Measurements from ENCODE around the gene ATP6V1E1. TPM values are rescaled to one million over a fixed set of nuclear protein-coding genes. Genes with fewer than 3 reads are reported as not detected.

ATP6V1E1 gene
- total and polyA plus RNA-seq, 7 experiments from 2014 or later: 51.0 to 120 (median 86.5) TPM

- peaks cover 0 to 19% (median 10%) of the 10 kb centered on the region in 7 donors for H3K4me1 Mint-ChIP-seq
- Histone ChIP-seq H3K27ac (ENCODE audit: low read depth, low read length) (no peak overlapping the region), H3K27me3 (ENCODE audit: control insufficient read depth in 2 of 2, insufficient read depth in 2 of 2, low read length in 2 of 2) (no peaks in the 10 kb centered on the region), H3K36me3 (ENCODE audit: control insufficient read depth in 2 of 3, insufficient read depth in 3 of 3, low read length in 3 of 3) (peaks cover 18 to 51% (median 21%) of the 10 kb centered on the region in 3 experiments), H3K9me3 (ENCODE audit: control insufficient read depth in 2 of 3, low read length in 3 of 3) (no peaks in the 10 kb centered on the region), H3K4me1 (ENCODE audit: control insufficient read depth in 2 of 2, insufficient read depth in 2 of 2, low read length in 2 of 2) (no peaks in the 10 kb centered on the region), H3K4me3 (ENCODE audit: low read length) (no peak overlapping the region)
- ChIA-PET POLR2A (no interaction called here), CTCF (no interaction called here)
- DNase-seq (no peak), ATAC-seq (no peak)
- peaks cover 0 to 9% (median 4%) of the 10 kb centered on the region in 5 donors for H3K36me3 Mint-ChIP-seq
- H3K9me3 Mint-ChIP-seq: no peaks in the 10 kb centered on the region
- no peak overlapping the region for H3K4me3 Mint-ChIP-seq
- intact Hi-C loops (cut with micrococcal nuclease): no loop called here
- no peaks in the 10 kb centered on the region for H3K27me3 Mint-ChIP-seq
- peak overlapping the region in 1 of 9 donors; percentile 18 for H3K27ac Mint-ChIP-seq
Measured at GRCh38 chr22:17606496-17606895, 22.1 kb downstream of the ATP6V1E1 start.

- Mint-ChIP-seq H3K4me3 (no peak overlapping the region), H3K27me3 (no peaks in the 10 kb centered on the region), H3K9me3 (peaks cover 0 to 2% (median 0%) of the 10 kb centered on the region in 11 donors), H3K36me3 (peaks cover 5 to 13% (median 10%) of the 10 kb centered on the region in 5 donors), H3K27ac (peak overlapping the region in 3 of 9 donors; percentile 3 to 63 (median 25)), H3K4me1 (peaks cover 0 to 16% (median 8%) of the 10 kb centered on the region in 7 donors)
- Histone ChIP-seq H3K4me1 (ENCODE audit: control insufficient read depth in 2 of 2, insufficient read depth in 2 of 2, low read length in 2 of 2) (no peaks in the 10 kb centered on the region), H3K27me3 (ENCODE audit: control insufficient read depth in 2 of 2, insufficient read depth in 2 of 2, low read length in 2 of 2) (no peaks in the 10 kb centered on the region), H3K9me3 (ENCODE audit: control insufficient read depth in 2 of 3, low read length in 3 of 3) (no peaks in the 10 kb centered on the region), H3K4me3 (ENCODE audit: low read length) (no peak overlapping the region), H3K36me3 (ENCODE audit: control insufficient read depth in 2 of 3, insufficient read depth in 3 of 3, low read length in 3 of 3) (peaks cover 7 to 63% (median 15%) of the 10 kb centered on the region in 3 experiments), H3K27ac (ENCODE audit: low read depth, low read length) (no peak overlapping the region)
- intact Hi-C loops (cut with micrococcal nuclease): no loop called here
- DNase-seq (no peak), ATAC-seq (no peak)
- POLR2A ChIA-PET: no interaction called here
- CTCF ChIA-PET: no interaction called here
Measured at GRCh38 chr22:17603668-17604067, 24.9 kb downstream of the ATP6V1E1 start.

GRCh38 chr22:17601031-17601430 lies 27.5 kb downstream of the ATP6V1E1 start:
- Mint-ChIP-seq H3K4me1 (peaks cover 0 to 13% (median 6%) of the 10 kb centered on the region in 7 donors), H3K27ac (peak overlapping the region in 6 of 9 donors; percentile 10 to 89 (median 45)), H3K27me3 (no peaks in the 10 kb centered on the region), H3K4me3 (no peak overlapping the region), H3K36me3 (peaks cover 19 to 38% (median 29%) of the 10 kb centered on the region in 5 donors), H3K9me3 (peaks cover 0 to 2% (median 0%) of the 10 kb centered on the region in 11 donors)
- ATAC-seq: no peak
- H3K9me3 ChIP-seq (ENCODE audit: control insufficient read depth in 2 of 3, low read length in 3 of 3): no peaks in the 10 kb centered on the region
- no peak overlapping the region for H3K4me3 ChIP-seq (ENCODE audit: low read length)
- no peaks in the 10 kb centered on the region for H3K4me1 ChIP-seq (ENCODE audit: control insufficient read depth in 2 of 2, insufficient read depth in 2 of 2, low read length in 2 of 2)
- no peak overlapping the region for H3K27ac ChIP-seq (ENCODE audit: low read depth, low read length)
- POLR2A ChIA-PET: no interaction called here
- CTCF ChIA-PET: no interaction called here
- DNase-seq: no peak
- no peaks in the 10 kb centered on the region for H3K27me3 ChIP-seq (ENCODE audit: control insufficient read depth in 2 of 2, insufficient read depth in 2 of 2, low read length in 2 of 2)
- H3K36me3 ChIP-seq (ENCODE audit: control insufficient read depth in 2 of 3, insufficient read depth in 3 of 3, low read length in 3 of 3): peaks cover 13 to 67% (median 23%) of the 10 kb centered on the region in 3 experiments
- intact Hi-C loops (cut with micrococcal nuclease): no loop called here

DNA sequence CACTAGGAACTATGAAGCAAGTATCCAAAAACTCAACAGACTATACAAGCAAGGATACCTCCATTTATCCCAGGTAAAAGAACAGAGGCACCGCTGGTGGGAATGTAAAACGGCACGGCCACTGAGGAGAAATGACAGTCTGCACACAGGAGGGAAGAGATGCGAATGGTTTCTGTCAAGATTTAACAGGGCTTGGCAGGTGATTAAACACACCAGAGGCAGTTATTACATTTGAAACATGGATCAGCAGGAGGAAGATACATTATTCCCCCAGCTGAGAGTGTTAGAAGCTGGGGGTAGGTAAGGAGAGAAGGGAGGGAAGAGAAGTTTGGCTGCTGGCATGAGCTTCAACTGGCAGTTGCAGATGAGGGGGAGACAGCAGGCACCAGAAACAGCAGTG lies 30.2 kb downstream of the ATP6V1E1 start:
- CTCF ChIA-PET: no interaction called here
- peaks cover 24 to 53% (median 32%) of the 10 kb centered on the region in 5 donors for H3K36me3 Mint-ChIP-seq
- no peak overlapping the region for H3K4me3 ChIP-seq (ENCODE audit: low read length)
- intact Hi-C loops (cut with micrococcal nuclease): no loop called here
- H3K9me3 Mint-ChIP-seq: peaks cover 0 to 2% (median 0%) of the 10 kb centered on the region in 11 donors
- H3K4me1 Mint-ChIP-seq: peaks cover 0 to 10% (median 0%) of the 10 kb centered on the region in 7 donors
- no peaks in the 10 kb centered on the region for H3K27me3 Mint-ChIP-seq
- no peaks in the 10 kb centered on the region for H3K4me1 ChIP-seq (ENCODE audit: control insufficient read depth in 2 of 2, insufficient read depth in 2 of 2, low read length in 2 of 2)
- H3K9me3 ChIP-seq (ENCODE audit: control insufficient read depth in 2 of 3, low read length in 3 of 3): no peaks in the 10 kb centered on the region
- H3K27ac ChIP-seq (ENCODE audit: low read depth, low read length): no peak overlapping the region
- no peak overlapping the region for H3K4me3 Mint-ChIP-seq
- ATAC-seq (no peak), DNase-seq (no peak)
- POLR2A ChIA-PET: no interaction called here
- H3K27ac Mint-ChIP-seq: peak overlapping the region in 3 of 9 donors; percentile 14 to 62 (median 25)
- no peaks in the 10 kb centered on the region for H3K27me3 ChIP-seq (ENCODE audit: control insufficient read depth in 2 of 2, insufficient read depth in 2 of 2, low read length in 2 of 2)
- peaks cover 14 to 82% (median 36%) of the 10 kb centered on the region in 3 experiments for H3K36me3 ChIP-seq (ENCODE audit: control insufficient read depth in 2 of 3, insufficient read depth in 3 of 3, low read length in 3 of 3)

- intact Hi-C loops (cut with micrococcal nuclease): no loop called here
- H3K9me3 Mint-ChIP-seq: peaks cover 0 to 2% (median 0%) of the 10 kb centered on the region in 11 donors
- CTCF ChIA-PET: no interaction called here
- no peak overlapping the region for H3K27ac Mint-ChIP-seq
- peaks cover 18 to 93% (median 36%) of the 10 kb centered on the region in 3 experiments for H3K36me3 ChIP-seq (ENCODE audit: control insufficient read depth in 2 of 3, insufficient read depth in 3 of 3, low read length in 3 of 3)
- no peaks in the 10 kb centered on the region for H3K9me3 ChIP-seq (ENCODE audit: control insufficient read depth in 2 of 3, low read length in 3 of 3)
- peaks cover 26 to 60% (median 36%) of the 10 kb centered on the region in 5 donors for H3K36me3 Mint-ChIP-seq
- no peak overlapping the region for H3K27ac ChIP-seq (ENCODE audit: low read depth, low read length)
- ATAC-seq (no peak), DNase-seq (no peak)
- peaks cover 0 to 10% (median 0%) of the 10 kb centered on the region in 7 donors for H3K4me1 Mint-ChIP-seq
- H3K4me3 Mint-ChIP-seq: no peak overlapping the region
- H3K27me3 ChIP-seq (ENCODE audit: control insufficient read depth in 2 of 2, insufficient read depth in 2 of 2, low read length in 2 of 2): no peaks in the 10 kb centered on the region
- no peaks in the 10 kb centered on the region for H3K4me1 ChIP-seq (ENCODE audit: control insufficient read depth in 2 of 2, insufficient read depth in 2 of 2, low read length in 2 of 2)
- POLR2A ChIA-PET: no interaction called here
- no peak overlapping the region for H3K4me3 ChIP-seq (ENCODE audit: low read length)
- no peaks in the 10 kb centered on the region for H3K27me3 Mint-ChIP-seq
Measured at GRCh38 chr22:17597217-17597616, 31.3 kb downstream of the ATP6V1E1 start.

DNA sequence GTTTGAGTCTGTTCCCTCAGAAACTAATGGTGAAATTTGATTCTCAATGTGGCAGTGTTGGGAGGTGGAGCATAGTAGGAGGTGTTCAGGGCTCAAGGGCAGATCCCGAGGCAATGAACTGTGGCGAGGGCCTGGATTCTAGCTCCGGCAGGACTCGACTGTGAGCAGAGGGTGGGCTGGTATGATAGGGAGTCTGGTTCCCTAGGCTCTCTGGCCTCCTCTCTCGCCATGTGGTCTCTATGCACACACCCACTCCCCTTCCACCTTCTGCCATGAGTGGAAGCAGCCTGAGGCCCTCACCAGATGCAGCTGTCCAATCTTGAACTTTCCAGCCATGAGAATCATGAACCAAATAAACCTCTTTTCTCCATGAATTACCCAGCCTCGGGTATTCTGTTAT lies 32.3 kb downstream of the ATP6V1E1 start:
- Mint-ChIP-seq H3K27ac (peak overlapping the region in 3 of 9 donors; percentile 39 to 62 (median 51)), H3K36me3 (peaks cover 26 to 68% (median 42%) of the 10 kb centered on the region in 5 donors), H3K9me3 (peaks cover 0 to under 1% (median 0%) of the 10 kb centered on the region in 11 donors), H3K27me3 (no peaks in the 10 kb centered on the region), H3K4me3 (no peak overlapping the region), H3K4me1 (peaks cover 0 to 10% (median 0%) of the 10 kb centered on the region in 7 donors)
- Histone ChIP-seq H3K27me3 (ENCODE audit: control insufficient read depth in 2 of 2, insufficient read depth in 2 of 2, low read length in 2 of 2) (no peaks in the 10 kb centered on the region), H3K27ac (ENCODE audit: low read depth, low read length) (no peak overlapping the region), H3K4me3 (ENCODE audit: low read length) (no peak overlapping the region), H3K9me3 (ENCODE audit: control insufficient read depth in 2 of 3, low read length in 3 of 3) (no peaks in the 10 kb centered on the region), H3K4me1 (ENCODE audit: control insufficient read depth in 2 of 2, insufficient read depth in 2 of 2, low read length in 2 of 2) (no peaks in the 10 kb centered on the region), H3K36me3 (ENCODE audit: control insufficient read depth in 2 of 3, insufficient read depth in 3 of 3, low read length in 3 of 3) (peaks cover 20 to 97% (median 36%) of the 10 kb centered on the region in 3 experiments)
- intact Hi-C loops (cut with micrococcal nuclease): no loop called here
- CTCF ChIA-PET: interaction anchor here (1.3 kb wide), 1 partner anchor 424 kb away, joined by 4 read pairs; no protein-coding TSS in a partner anchor
- DNase-seq (no peak), ATAC-seq (no peak)
- POLR2A ChIA-PET: no interaction called here

- intact Hi-C loops (cut with micrococcal nuclease): no loop called here
- Mint-ChIP-seq H3K4me3 (no peak overlapping the region), H3K4me1 (no peaks in the 10 kb centered on the region), H3K9me3 (no peaks in the 10 kb centered on the region), H3K36me3 (peaks cover 7 to 53% (median 26%) of the 10 kb centered on the region in 5 donors), H3K27me3 (no peaks in the 10 kb centered on the region), H3K27ac (peak overlapping the region in 1 of 9 donors; percentile 36)
- ChIA-PET POLR2A (no interaction called here), CTCF (no interaction called here)
- ATAC-seq (no peak), DNase-seq (no peak)
- Histone ChIP-seq H3K4me1 (ENCODE audit: control insufficient read depth in 2 of 2, insufficient read depth in 2 of 2, low read length in 2 of 2) (no peaks in the 10 kb centered on the region), H3K27me3 (ENCODE audit: control insufficient read depth in 2 of 2, insufficient read depth in 2 of 2, low read length in 2 of 2) (no peaks in the 10 kb centered on the region), H3K9me3 (ENCODE audit: control insufficient read depth in 2 of 3, low read length in 3 of 3) (no peaks in the 10 kb centered on the region), H3K36me3 (ENCODE audit: control insufficient read depth in 2 of 3, insufficient read depth in 3 of 3, low read length in 3 of 3) (peaks cover 13 to 69% (median 18%) of the 10 kb centered on the region in 3 experiments), H3K27ac (ENCODE audit: low read depth, low read length) (no peak overlapping the region), H3K4me3 (ENCODE audit: low read length) (no peak overlapping the region)
Measured at GRCh38 chr22:17592201-17592600, 36.3 kb downstream of the ATP6V1E1 start.

Measured in naive thymus-derived CD4-positive, alpha-beta T cell (primary cell).